ENCODE results near the gene CAMK1D.
"Not testable (repeated sequence)": the region's sequence is repeated elsewhere in the genome, so short reads cannot be mapped to it uniquely, and the experiment has no call there.

DNA sequence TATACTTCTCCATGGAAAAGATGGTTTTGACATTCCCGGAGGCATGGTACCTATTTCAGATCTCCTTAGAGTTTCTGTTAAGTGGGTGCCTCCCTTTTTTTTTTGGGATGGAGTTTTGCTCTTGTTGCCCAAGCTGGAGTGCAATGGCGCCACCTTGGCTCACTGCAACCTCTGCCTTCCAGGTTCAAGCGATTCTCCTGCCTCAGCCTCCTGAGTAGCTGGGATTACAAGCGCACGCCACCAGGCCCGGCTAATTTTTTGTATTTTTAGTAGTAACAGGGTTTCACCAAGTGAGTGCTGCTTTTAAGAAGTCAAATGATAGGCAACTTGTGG lies 363.6 kb downstream of the CAMK1D start:
- TF ChIP-seq EZH2 (IDR thresholded peaks at IDR 0.05; ENCODE audit: low read depth), result not testable (repeated sequence)
- TF ChIP-seq, protein P1, sequence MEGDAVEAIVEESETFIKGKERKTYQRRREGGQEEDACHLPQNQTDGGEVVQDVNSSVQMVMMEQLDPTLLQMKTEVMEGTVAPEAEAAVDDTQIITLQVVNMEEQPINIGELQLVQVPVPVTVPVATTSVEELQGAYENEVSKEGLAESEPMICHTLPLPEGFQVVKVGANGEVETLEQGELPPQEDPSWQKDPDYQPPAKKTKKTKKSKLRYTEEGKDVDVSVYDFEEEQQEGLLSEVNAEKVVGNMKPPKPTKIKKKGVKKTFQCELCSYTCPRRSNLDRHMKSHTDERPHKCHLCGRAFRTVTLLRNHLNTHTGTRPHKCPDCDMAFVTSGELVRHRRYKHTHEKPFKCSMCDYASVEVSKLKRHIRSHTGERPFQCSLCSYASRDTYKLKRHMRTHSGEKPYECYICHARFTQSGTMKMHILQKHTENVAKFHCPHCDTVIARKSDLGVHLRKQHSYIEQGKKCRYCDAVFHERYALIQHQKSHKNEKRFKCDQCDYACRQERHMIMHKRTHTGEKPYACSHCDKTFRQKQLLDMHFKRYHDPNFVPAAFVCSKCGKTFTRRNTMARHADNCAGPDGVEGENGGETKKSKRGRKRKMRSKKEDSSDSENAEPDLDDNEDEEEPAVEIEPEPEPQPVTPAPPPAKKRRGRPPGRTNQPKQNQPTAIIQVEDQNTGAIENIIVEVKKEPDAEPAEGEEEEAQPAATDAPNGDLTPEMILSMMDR (conservative IDR thresholded peaks at IDR 0.05), result not testable (repeated sequence)

Data from PC-9 (cell line).